DND-41 (cell line): ENCODE data around the gene HSPG2.

ENCODE experiments used
- EZH2 ChIP-seq: IDR thresholded peaks from 3 replicates; pipeline ENCODE4 v1.6.1; 2012; ENCODE audit warnings: borderline replicate concordance, low read depth, mild to moderate bottlenecking, moderate library complexity, low read length, inconsistent platforms; ENCODE audit not compliant: severe bottlenecking
- TF ChIP-seq, protein P1 (sequence below): IDR thresholded peaks from 2 replicates; pipeline ENCODE4 v1.5.1; 2012; ENCODE audit warnings: borderline replicate concordance, low read length, moderate library complexity, mild to moderate bottlenecking; ENCODE audit not compliant: poor library complexity, severe bottlenecking; ENCODE audit errors: extremely low read depth

DNA sequence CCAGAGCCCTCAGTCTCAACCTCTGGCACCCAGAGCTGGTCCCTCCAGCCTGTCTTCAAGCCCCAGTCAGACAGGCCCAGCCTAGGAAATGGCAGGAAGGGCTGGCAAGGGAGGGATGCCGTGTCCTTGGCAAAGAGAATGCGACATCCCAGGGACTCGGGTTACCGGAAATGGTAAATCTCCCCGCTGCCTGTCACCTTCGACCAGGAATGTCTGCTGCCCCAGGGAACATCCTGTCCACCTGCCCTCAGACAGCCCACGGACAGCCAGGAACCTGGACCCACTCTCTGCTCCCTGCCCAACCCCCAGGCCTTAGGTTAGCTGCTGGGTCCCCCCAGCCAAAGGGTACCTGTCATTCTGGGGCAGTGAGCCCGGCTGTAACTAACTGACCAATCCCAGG is 23.9 kb downstream of the HSPG2 start:
- TF ChIP-seq, protein P1, sequence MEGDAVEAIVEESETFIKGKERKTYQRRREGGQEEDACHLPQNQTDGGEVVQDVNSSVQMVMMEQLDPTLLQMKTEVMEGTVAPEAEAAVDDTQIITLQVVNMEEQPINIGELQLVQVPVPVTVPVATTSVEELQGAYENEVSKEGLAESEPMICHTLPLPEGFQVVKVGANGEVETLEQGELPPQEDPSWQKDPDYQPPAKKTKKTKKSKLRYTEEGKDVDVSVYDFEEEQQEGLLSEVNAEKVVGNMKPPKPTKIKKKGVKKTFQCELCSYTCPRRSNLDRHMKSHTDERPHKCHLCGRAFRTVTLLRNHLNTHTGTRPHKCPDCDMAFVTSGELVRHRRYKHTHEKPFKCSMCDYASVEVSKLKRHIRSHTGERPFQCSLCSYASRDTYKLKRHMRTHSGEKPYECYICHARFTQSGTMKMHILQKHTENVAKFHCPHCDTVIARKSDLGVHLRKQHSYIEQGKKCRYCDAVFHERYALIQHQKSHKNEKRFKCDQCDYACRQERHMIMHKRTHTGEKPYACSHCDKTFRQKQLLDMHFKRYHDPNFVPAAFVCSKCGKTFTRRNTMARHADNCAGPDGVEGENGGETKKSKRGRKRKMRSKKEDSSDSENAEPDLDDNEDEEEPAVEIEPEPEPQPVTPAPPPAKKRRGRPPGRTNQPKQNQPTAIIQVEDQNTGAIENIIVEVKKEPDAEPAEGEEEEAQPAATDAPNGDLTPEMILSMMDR: no peak
- no peak for TF ChIP-seq EZH2
